ENCODE results near the gene ZNF622. TPM values are rescaled to one million over a fixed set of nuclear protein-coding genes. Genes with fewer than 3 reads are reported as not detected.
"Not testable (repeated sequence)": the region's sequence is repeated elsewhere in the genome, so short reads cannot be mapped to it uniquely, and the experiment has no call there.

Gene ZNF622
- total RNA-seq, 1 donor from 2014 or later = 56.7 TPM

DNA sequence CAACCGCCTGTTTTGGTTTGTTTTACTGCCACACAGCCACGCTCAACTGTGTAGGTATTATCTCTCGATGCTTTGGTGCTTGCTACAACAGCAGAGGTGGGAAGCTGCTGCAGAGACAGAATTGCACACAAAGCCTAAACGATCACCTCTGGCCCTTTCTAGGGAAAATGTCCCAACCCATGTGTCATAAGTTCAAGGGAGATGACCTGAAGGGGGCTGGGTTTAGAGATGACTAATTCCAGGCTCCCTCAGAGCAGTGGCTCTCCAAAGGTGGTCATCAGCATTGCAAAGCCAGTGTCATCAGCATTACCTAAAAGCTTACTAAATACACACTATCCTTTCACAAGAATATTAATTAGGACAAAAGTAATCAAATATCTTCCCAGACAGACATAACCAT lies 10.9 kb downstream of the ZNF622 start:
- intact Hi-C loops (cut with DNase I) = loop anchor here (5.0 kb wide), 5 partner anchors 107 to 442 kb away; partner anchors contain the start of gene MARCHF11
- ATAC-seq = no peak
- DNase-seq (ENCODE audit: missing footprints) = no peak

DNA sequence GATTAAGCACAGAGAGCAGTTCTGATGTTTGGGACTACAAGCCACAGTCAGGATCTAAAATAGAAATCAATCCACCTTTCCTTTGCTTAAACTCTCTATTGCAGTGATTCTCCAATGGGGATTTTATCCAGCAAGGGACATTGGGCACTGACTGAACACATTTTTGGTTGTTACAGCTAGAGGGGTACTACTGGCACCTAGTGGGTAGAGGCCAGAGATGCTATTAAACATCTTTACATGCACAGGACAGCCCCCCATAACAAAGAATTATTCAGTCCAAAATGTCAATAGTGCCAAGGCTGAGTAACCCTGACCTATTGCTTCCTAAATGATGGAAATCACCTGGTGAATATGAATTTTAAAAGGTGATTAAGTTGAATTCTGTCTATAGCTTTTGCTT lies 12.0 kb downstream of the ZNF622 start:
- DNase-seq (ENCODE audit: missing footprints) (no peak), ATAC-seq (no peak)
- intact Hi-C loops (cut with DNase I) = loop anchor here (2.0 to 5.0 kb wide), 5 partner anchors 35 to 293 kb away; partner anchors contain the start of gene MARCHF11

DNA sequence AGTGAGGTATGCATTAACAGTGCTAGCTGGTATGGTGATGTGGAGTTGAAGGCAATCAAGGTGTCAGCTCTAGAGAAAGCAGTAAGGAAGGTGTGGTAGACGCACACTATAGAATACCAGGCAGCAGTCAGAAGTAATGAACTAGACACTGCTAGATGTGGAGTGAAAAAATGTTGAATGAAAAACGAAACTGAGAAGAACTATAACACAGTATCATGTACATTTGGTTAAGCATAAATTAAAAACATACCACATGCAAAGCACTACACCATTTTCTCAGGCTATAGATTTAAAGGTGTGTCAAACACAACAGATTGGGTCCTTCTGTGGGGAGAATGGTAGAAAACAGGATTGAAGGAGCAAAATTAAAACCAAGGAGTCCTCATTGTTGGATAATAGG lies 15.4 kb downstream of the ZNF622 start:
- no peak for ATAC-seq
- no peak for DNase-seq (ENCODE audit: missing footprints)
- intact Hi-C loops (cut with DNase I) = loop anchor here (5.0 kb wide), 3 partner anchors 103 to 273 kb away; partner anchors contain the start of gene MARCHF11

DNA sequence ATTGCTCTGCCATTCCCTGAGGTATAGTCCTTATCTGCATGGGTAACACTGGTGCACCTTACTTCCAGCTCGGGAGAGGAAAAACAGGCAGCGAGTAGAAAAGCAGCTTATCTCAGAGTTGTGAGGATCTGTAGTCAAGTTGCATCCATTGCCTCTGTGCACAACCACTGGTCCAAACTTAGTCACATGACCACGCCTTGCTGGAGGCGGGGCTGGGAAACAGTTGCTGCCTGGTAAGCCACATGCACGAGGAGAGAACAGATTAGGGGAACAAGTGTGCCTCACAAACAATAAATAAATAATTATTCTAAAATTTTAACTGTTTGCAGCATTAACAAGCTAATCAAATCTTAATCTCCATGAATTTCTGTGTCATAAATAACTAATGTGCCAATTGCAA lies 18.6 kb downstream of the ZNF622 start:
- no peak for ATAC-seq
- intact Hi-C loops (cut with DNase I) = no loop called here
- no peak for DNase-seq (ENCODE audit: missing footprints)

DNA sequence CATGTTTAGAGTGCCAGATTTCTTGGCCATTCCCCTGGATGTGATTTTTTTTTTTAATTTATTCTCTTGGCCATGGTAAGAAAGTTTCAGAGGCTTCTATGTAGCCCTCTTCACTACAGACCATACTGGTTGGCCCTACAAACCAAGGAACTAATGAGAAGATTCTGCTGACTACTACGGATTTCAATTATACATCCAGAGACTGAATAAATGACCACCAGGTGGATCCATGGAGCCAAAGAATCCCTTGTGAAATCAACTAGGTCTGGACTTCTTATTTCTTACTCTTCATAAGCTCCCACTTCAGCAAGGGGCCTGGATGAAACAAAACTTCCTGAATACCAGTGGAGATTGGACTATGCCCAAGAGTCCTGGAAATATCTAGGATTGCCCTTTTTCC lies 27.6 kb downstream of the ZNF622 start:
- ATAC-seq (no peak), DNase-seq (ENCODE audit: missing footprints) (no peak)
- intact Hi-C loops (cut with DNase I) = no loop called here

DNA sequence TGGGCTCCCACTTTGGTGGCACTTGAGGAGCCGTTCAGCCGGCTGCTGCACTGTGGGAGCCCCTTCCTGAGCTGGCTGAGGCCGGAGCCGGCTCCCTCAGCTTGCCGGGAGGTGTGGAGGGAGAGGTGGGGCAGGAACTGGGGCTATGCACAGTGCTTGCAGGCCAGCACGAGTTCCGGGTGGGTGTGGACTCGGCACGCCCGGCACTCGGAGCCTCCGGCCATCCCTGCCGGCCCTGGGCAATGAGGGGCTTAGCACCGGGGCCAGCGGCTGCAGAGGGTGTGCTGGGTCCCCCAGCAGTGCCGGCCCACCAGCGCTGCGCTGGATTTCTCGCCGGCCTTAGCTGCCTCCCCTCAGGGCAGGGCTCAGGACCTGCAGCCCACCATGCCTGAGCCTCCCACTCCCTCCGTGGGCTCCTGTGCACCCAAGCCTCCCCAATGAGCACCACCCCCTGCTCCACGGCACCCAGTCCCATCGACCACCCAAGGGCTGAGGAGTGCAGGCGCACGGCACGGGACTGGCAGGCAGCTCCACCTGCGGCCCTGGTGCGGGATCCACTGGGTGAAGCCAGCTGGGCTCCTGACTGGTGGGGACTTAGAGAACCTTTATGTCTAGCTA lies 29.4 kb downstream of the ZNF622 start:
- ATAC-seq; intact Hi-C loops (cut with DNase I); DNase-seq (ENCODE audit: missing footprints): not testable (repeated sequence)

DNA sequence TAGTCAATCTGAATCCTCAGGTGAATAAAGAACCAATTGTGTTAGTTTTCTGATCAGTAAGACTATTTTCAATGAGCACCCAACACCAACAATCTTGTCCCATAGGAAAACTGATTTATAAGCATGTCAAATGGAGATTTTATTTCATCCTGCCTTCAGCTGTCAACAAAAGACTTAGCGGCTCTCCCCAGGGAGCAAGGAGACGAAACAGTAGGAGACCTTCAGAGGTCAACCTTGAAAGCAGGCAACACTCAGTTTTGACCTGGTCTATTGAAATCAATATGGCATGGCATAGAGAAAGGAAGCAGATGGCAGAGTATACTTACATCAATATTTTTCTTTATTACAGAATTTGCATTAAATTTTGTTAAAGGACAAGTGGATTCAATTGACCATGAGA lies 34.1 kb downstream of the ZNF622 start:
- DNase-seq (ENCODE audit: missing footprints) (no peak), ATAC-seq (no peak)
- intact Hi-C loops (cut with DNase I) = no loop called here

DNA sequence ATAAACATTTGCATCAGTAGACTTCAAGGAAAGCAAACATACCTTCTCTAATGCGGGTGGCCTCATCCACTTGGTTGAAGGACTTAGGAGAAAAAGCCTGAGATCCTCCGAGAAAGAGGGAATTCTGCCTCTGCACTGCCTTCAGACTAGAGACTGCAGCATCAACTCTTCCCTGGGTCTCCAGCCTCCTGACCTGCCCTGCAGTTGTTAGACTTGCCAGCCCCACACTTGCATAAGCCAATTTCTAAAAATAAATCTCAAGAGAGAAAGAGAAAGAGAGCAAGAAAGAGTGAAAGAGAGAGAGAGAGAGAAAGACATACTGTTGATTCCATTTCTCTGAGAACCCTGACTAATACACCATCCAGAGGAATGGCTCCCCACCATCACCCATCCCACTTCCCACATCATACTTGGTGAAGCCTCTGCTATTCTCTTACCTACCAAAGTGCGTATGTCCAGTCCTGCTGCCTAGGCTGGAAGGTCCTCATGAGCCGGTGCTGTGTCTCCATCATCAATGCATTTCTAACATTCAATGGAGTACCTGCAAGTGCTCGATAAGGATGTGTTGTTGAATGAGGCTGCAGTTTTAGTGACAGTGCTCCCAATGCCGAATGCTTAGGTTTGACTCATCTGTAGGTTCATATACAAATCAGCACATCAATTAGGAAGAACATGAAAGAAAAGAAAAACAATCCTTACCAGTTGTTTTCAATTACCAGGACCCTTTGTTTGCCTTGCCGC lies 35.1 kb downstream of the ZNF622 start:
- ATAC-seq (peak; percentile 46), DNase-seq (ENCODE audit: missing footprints) (no peak)
- intact Hi-C loops (cut with DNase I) = no loop called here

DNA sequence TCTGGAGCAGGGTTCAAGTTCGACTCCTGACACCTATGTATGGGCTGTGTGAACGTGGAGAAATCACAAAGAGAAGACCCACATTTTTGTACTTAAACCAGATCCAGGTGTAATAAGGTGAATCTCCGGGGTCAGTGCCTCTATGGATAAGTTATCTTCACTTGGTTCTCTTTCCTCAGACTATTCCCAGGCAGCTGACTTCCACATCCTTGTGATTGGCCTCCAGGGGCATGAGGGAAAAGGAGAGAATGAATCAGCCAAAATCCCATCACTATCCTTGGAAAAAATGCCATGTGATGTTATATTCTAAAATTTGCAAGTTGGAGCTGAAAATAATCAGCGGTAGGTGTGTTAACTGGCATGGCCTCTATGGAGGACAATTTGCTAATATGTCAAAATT lies 37.2 kb downstream of the ZNF622 start:
- ATAC-seq = no peak
- intact Hi-C loops (cut with DNase I) = no loop called here

DNA sequence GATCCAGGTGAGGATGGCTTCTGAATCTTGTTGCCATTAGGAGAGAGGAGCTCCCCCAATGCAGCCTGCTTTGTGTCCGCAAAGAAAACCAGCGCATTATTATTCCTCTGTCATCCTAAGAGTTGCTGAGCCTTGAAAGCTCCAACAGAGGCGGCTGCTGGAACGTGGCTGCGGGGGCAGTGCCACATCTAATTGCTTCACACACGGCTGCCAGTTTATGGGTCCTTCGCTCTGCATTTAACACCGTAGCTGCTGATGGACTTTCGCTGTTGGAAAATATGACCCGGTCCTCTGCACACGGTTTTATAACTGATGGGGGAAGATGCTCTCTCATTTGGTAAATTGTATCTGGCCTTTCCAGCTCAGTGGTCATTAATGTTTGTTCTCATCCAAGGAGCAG lies 38.0 kb downstream of the ZNF622 start:
- DNase-seq (ENCODE audit: missing footprints) = no peak
- intact Hi-C loops (cut with DNase I) = no loop called here
- no peak for ATAC-seq

More for the DNA sequence above, 37.2 kb downstream of the ZNF622 start:
- DNase-seq (ENCODE audit: missing footprints) = no peak

DNA sequence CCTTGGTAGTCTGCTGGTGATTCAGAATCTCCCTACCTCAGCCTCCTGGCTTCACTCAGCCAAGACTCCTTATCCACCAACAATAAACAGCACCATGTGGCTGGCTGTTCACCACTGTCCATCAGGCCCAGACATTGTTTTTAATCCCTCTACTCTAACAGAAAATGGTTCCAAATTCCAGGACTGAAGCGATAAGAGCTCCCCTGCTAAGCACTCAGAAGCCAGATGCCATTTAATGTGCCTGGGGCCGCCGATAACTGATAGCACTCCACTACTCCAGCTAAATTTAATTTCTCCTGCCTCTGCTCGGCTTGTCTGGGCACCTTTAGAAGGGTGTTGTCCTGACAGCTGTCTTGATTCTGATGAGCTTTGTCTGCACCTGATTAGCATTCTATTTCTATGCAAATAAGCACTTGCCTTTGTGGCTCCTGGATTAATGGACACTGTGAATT lies 47.1 kb downstream of the ZNF622 start:
- intact Hi-C loops (cut with DNase I) = loop anchor here (1.0 to 2.0 kb wide), 2 partner anchors 34 to 40 kb away; no protein-coding TSS in a partner anchor
- ATAC-seq (peak; percentile 96), DNase-seq (ENCODE audit: missing footprints) (no peak)

DNA sequence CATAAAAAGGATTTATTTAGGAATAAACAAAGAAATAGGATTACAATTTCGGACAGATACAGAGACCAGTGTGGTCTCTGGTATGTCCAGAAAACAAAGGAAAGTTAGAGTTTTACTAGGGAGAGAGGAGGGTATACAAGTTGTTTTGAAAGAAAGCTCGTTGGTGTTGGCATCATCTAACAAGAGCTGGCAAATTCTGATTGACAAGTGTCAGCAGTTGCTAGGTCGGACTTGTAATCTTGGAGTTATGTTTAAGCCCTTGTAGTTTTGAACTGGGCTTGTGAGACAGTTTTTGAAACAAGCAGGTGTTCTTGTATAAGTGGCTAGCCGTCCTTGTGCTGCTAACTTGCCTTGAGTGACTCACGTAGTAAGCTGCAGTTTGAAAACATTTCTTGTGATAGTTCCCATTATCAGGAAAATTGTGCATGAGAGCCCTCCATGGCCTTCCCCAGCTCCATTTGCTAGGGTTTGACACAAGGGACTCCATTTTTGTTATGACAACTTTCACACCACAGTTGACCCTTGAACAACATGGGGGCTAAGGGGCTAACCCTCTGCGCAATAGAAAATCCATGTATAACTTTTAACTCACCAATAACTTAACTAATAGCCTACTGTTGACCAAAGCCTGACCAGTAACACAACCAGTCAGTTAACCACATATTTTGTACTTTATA lies 48.1 kb downstream of the ZNF622 start:
- intact Hi-C loops (cut with DNase I) = loop anchor here (1.0 to 2.0 kb wide), 2 partner anchors 35 to 39 kb away; no protein-coding TSS in a partner anchor
- ATAC-seq = no peak

DNA sequence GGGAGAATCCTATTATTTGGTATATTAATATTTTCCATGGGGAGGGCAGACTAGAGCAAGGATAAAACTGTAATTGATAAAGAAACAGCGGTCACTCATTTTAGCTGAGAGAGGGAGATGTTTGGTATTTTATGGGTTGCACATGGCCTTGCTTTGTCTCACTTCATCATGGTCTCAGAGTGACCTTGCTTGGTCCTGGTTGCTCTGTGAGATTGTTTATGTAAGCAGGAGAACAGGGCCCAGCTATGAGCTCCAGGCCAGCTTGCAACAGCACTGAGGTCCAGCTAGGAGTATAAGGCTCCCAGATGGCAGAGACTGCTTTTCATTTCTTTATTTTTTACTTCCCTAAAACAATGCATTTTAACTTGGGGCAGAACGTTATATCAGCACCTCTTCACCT lies 50.7 kb downstream of the ZNF622 start:
- intact Hi-C loops (cut with DNase I) = no loop called here
- ATAC-seq (no peak), DNase-seq (ENCODE audit: missing footprints) (no peak)

More for the DNA sequence above, 48.1 kb downstream of the ZNF622 start:
- DNase-seq (ENCODE audit: missing footprints) = no peak

DNA sequence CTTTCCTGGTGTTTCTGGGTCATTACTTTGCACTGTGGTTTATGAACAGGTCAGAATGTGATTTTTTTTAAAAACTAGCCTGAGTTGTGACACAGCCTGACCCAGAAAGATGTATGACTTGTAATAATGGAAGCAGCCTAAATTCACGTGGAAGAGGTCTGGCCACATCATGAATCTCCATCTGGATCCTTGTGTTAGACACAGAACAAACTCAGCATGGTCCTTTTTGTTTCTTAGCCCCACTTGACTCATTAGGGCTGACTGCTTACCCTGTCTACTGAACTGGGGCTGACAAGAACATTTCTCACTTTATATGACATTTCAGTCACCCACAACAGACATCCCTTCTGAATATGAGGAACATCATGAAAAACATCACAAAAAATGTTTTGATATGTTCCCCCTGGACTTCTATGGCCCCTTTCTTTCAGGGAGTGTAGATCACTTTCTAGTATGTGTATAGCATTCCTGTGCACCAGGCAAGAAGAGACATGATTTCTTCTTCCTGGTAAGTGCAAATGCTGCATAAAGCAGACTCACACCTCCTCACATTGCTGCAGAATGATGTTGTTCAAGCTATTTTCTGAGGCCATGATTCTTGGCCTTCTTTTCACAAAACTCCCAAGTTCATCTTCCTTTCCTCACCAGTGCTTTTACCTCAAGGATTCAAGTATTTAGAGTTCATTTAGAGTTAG lies 52.3 kb downstream of the ZNF622 start:
- intact Hi-C loops (cut with DNase I) = no loop called here
- DNase-seq (ENCODE audit: missing footprints) (no peak), ATAC-seq (no peak)

DNA sequence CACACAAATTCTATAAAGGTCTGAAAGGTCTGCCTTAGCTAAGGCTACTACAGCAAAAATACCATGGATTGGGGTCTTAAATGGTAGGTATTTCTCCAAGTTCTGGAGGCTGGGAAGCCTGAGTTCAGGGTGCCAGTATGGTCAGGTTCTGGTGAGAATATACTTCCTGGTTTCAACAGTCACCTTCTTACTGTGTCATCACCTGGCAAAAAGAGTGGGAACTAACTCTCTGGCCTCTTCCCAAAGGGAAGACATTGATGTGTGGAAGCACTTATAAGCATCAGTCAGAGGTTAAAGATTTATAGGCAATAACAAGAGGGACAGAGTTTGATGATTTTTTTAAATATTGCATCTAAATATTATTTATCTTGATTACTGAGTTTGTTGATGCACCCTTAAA lies 53.0 kb downstream of the ZNF622 start:
- ATAC-seq = no peak
- intact Hi-C loops (cut with DNase I) = no loop called here
- DNase-seq (ENCODE audit: missing footprints) = no peak

DNA sequence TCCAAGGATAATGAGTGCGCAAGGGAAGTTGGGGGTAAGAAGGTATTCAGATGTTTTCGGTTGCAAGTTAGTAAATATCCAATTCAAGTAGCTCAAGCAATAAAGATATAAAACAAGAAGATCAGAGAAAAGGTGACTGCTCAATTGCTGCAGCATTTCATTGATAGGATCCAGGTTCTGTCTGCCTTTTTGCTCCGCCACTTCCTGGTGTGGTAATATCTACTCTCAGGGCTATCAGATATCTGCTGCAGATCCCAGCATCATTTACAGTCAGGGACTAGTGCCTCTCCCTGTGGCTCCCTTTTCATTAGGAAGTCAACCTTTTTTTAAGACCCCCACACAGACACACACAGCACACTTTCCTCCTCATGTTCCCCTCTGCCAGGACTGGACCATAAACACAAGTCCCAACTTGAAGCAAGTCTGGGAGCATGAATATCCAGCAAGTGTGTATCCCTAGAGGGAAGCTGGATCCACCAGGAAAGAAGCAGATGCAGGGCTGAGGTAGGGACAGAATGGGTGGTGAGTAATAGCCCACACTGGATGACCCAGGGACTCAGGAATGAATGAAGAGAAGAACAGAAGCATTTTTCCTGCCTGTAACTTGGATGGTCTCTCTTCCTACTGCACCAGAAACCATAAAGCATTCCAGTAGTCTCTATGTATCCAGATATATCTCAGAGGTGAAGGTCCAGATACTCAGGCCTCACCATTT lies 53.7 kb downstream of the ZNF622 start:
- no peak for ATAC-seq
- intact Hi-C loops (cut with DNase I) = no loop called here
- DNase-seq (ENCODE audit: missing footprints) = no peak

DNA sequence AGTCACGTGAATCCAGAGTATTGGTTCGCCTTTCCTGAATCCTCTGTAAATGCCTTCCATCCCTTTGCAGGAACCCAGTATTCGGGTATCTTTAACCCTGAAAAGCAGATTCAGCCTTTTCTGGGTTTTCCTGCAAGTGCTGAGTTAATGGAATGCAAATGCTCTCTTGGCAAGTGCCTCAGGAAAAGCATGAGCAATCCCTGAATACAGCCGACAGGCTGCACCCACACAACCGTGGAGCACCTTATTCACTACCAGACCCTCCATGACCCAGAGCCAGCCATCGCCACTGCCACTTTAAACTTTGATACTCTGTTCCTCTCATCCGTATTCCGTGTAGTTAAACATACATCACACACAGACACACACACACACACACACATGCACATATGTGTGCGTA lies 54.4 kb downstream of the ZNF622 start:
- no peak for DNase-seq (ENCODE audit: missing footprints)
- ATAC-seq = no peak
- intact Hi-C loops (cut with DNase I) = no loop called here

DNA sequence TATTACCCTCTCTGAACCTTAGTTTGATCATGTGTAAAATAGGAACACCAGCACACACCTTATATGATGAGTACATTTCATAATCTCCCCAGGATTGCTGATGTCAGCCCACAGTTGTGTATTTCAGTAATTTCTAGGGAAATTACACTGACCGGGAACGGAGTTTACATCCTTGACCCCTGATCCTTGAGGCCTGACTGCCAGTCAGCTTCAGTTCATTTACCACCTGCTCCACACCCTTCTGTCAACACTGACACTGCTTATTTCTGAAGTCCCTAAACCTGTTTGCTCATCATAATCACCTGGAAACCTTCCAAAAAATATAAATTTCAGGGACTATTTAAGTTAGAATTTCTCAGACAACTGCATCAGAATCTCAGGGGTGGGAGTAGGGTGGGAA lies 55.3 kb downstream of the ZNF622 start:
- ATAC-seq = no peak
- no peak for DNase-seq (ENCODE audit: missing footprints)
- intact Hi-C loops (cut with DNase I) = no loop called here

Data from Right ventricle myocardium inferior (tissue), 1 donor.